Pancreas (tissue), 10 donors: ENCODE measurements around the gene GSTP1. TPM values are rescaled to one million over a fixed set of nuclear protein-coding genes. Genes with fewer than 3 reads are reported as not detected.
A peak's percentile ranks its signal among the peaks of the same experiment; 100 is the strongest.
"Not testable (repeated sequence)": the region's sequence is repeated elsewhere in the genome, so short reads cannot be mapped to it uniquely, and the experiment has no call there.

Experiments
- ATAC-seq, 4 donors: fragments of 200-7000 bp; cut with Tn5 transposase; one replicate each; pipeline versions ENCODE4 v1.8.0 to v1.9.1; 2020; ENCODE audit warnings: mild to moderate bottlenecking in 4 of 4, moderate library complexity in 4 of 4
- DNase-seq, 6 donors: peaks; one replicate each; pipeline ENCODE4 v3.0.0-alpha.2; 2020
- FAIRE-seq: peaks from 2 replicates; lab custom pipeline; 2012; peaks lifted over from hg19 to GRCh38; lab: Jason Lieb, UNC
- H3K27ac ChIP-seq, 4 donors: fragments of 200-600 bp; sonication (generic); 1 replicate in 3 of 4; 2 replicates in 1 of 4; pipeline versions ENCODE4 v1.5.0 to v1.8.0; 2020
- H3K27me3 ChIP-seq, 4 donors: fragments of 200-600 bp; one replicate each; pipeline ENCODE4 v1.8.0; 2021
- H3K36me3 ChIP-seq, 3 donors: fragments of 200-600 bp; sonication (generic) in 1 of 3; one replicate each; pipeline versions ENCODE4 v1.5.0 to v1.8.0; 2020 to 2021
- H3K4me1 ChIP-seq, 3 donors: fragments of 200-600 bp; one replicate each; pipeline ENCODE4 v1.8.0; 2021
- H3K4me3 ChIP-seq, 4 donors: fragments of 200-600 bp; sonication (generic) in 2 of 4; one replicate each; pipeline versions ENCODE4 v1.5.0 to v1.8.0; 2020 to 2021
- H3K9me3 ChIP-seq, 4 donors: fragments of 200-600 bp; one replicate each; pipeline ENCODE4 v1.8.0; 2021
- WGBS, 2 donors: extraction: QIAGEN DNeasy Blood & Tissue Kit; methylation state at CpG; one replicate each; pipeline ENCODE4 v1.1.7; 2013; 5-methylcytosine and 5-hydroxymethylcytosine counted together
- intact Hi-C, 3 donors: fragments of 100-400 bp; cut with DNase I; formaldehyde crosslinking; loops; one replicate each; pipeline versions ENCODE4 v1.11.1 to v1.14.2; 2022
- polyA plus RNA-seq, 2 donors: library from polyadenylated mRNA; stranded (reverse); fragments of 200-250 nt; gene quantifications; one replicate each; pipeline ENCODE4 v1.2.3, GENCODE V29; 2013
- total RNA-seq, 6 donors: library from RNA; stranded (reverse); fragmentation: NEBNext Ultra II Directional in 4 of 6; extraction: Animal tissue kit (Norgen Biotek cat#: 25700) in 4 of 6; gene quantifications; one replicate each; pipeline versions ENCODE4 v1.2.1 to v1.2.4, GENCODE V29; 2021 to 2023
- TF ChIP-seq, protein P1 (sequence below), 4 donors: fragments of 200-600 bp; sonication (generic) in 3 of 4; IDR thresholded peaks; one replicate each; pipeline versions ENCODE4 v1.5.0 to v1.8.0; 2021; ENCODE audit warnings: antibody characterized with exemption in 4 of 4
- donor health status: healthy with polysubstance abuse.
- donor health status: DM: no; HTN: no; CAD: no; lungs with moderate emphysema.
- donor health status: DM: no; HTN: no; CAD: no.
- donor health status: control.
- donor health status: control.
- donor health status: Bipolar disorder and iron deficiency.
- donor health status: DM: yes; HTN: yes; CAD: no.
- donor health status: DM: no; HTN: no; CAD: no.
- donor health status: DM: no; HTN: no; CAD: no.
- donor health status: DM: yes; HTN: yes; CAD: no.

Gene GSTP1
- total and polyA plus RNA-seq, 8 donors, result 169 to 350 (median 240) TPM

DNA sequence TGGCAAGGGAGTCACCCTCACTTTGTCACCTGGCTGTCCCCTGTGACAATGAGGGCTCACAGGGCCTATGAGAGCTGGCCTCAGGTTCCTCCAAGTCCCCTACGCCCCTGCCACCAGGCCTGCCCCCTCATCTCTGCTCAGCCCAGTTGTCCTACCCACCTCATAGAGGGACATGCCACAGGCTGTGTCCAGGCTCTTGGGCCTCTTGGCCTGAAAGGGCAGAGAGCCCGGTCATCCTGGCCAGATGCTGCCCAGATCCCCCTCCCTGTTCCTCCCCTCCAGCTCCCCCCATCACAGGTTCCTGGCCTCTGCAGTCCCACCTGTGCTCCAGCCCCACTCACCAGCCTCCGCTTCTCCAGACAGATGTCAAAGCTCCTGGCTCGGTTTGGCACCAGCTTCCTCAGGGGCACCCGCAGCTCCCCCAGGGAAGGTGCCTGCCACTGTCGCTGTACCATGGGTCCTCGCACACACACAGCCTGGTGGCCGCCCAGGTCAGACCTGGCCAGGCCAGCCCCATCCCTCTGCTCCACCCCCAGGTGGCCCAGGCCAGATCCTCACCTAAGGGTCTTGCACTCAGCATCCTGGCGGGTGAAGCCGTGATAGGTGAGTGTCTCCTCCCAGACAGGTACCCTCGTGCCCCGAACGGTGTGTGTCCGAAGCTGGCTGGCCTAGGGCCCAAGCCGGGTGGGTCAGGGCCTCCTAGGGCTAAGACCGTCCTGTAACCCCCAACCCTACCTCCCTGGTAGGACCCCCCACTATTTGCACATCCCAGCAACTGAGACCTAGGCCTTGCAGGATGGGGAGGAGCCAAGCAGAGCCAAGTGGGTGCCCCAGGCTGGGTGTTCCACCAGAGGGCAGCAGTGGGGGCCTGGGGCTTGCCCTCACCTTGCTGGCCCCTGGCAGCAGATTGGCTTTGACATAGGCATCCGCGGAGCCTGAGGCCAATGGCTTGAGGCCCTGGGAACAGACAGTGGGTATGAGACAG lies 31.4 kb downstream of the GSTP1 start:
- Histone ChIP-seq H3K9me3 (no peaks in the 10 kb centered on the region), H3K27ac (peak overlapping the region; percentile 49 to 83 (median 70)), H3K27me3 (no peaks in the 10 kb centered on the region), H3K36me3 (peaks cover 4 to 17% (median 14%) of the 10 kb centered on the region in 3 donors), H3K4me1 (no peaks in the 10 kb centered on the region), H3K4me3 (no peak overlapping the region)
- TF ChIP-seq, protein P1, sequence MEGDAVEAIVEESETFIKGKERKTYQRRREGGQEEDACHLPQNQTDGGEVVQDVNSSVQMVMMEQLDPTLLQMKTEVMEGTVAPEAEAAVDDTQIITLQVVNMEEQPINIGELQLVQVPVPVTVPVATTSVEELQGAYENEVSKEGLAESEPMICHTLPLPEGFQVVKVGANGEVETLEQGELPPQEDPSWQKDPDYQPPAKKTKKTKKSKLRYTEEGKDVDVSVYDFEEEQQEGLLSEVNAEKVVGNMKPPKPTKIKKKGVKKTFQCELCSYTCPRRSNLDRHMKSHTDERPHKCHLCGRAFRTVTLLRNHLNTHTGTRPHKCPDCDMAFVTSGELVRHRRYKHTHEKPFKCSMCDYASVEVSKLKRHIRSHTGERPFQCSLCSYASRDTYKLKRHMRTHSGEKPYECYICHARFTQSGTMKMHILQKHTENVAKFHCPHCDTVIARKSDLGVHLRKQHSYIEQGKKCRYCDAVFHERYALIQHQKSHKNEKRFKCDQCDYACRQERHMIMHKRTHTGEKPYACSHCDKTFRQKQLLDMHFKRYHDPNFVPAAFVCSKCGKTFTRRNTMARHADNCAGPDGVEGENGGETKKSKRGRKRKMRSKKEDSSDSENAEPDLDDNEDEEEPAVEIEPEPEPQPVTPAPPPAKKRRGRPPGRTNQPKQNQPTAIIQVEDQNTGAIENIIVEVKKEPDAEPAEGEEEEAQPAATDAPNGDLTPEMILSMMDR (IDR thresholded peaks at IDR 0.05), result peak; percentile 35 to 48 (median 45)
- DNase-seq (peak in 5 of 6 donors; percentile 37 to 87 (median 81)), ATAC-seq (peak; percentile 60 to 80 (median 78)), FAIRE-seq (no peak)
- intact Hi-C loops, result no loop called here
- whole genome bisulfite sequencing, 2 donors, result 77 to 78% methylated on average over 18 of the region's 18 CpGs

GRCh38 chr11:67615728-67616430 lies 32.3 kb downstream of the GSTP1 start:
- no peaks in the 10 kb centered on the region for H3K9me3 ChIP-seq
- H3K27ac ChIP-seq, result no peak overlapping the region
- peaks cover 0 to 8% (median 6%) of the 10 kb centered on the region in 3 donors for H3K36me3 ChIP-seq
- WGBS, 2 donors, result 30 to 39% methylated on average over 26 to 34 of the region's 34 CpGs
- no peaks in the 10 kb centered on the region for H3K4me1 ChIP-seq
- intact Hi-C loops, result no loop called here
- peak in 3 of 6 donors; percentile 4 to 64 (median 36) for DNase-seq
- TF ChIP-seq, protein P1 (IDR thresholded peaks at IDR 0.05), result no peak
- peak in 1 of 4 donors; percentile 4 for ATAC-seq
- H3K27me3 ChIP-seq, result no peaks in the 10 kb centered on the region
- no peak overlapping the region for H3K4me3 ChIP-seq
- FAIRE-seq, result no peak

GRCh38 chr11:67616431-67617242 lies 33.0 kb downstream of the GSTP1 start:
- no peak overlapping the region for H3K27ac ChIP-seq
- H3K9me3 ChIP-seq, result no peaks in the 10 kb centered on the region
- H3K27me3 ChIP-seq, result no peaks in the 10 kb centered on the region
- no peak for FAIRE-seq
- intact Hi-C loops, result no loop called here
- H3K36me3 ChIP-seq, result peaks cover 0 to 6% (median 0%) of the 10 kb centered on the region in 3 donors
- H3K4me3 ChIP-seq, result no peak overlapping the region
- no peak for ATAC-seq
- H3K4me1 ChIP-seq, result no peaks in the 10 kb centered on the region
- 41 to 50% methylated on average over 11 of the region's 11 CpGs for WGBS, 2 donors
- peak in 1 of 6 donors; percentile 58 for DNase-seq
- TF ChIP-seq, protein P1 (IDR thresholded peaks at IDR 0.05), result no peak

- Histone ChIP-seq H3K27me3 (no peaks in the 10 kb centered on the region), H3K27ac (no peak overlapping the region), H3K4me1 (no peaks in the 10 kb centered on the region), H3K36me3 (no peaks in the 10 kb centered on the region), H3K4me3 (no peak overlapping the region), H3K9me3 (no peaks in the 10 kb centered on the region)
- WGBS, 2 donors, result 72 to 79% methylated on average over 7 of the region's 7 CpGs
- ATAC-seq (no peak), FAIRE-seq (no peak), DNase-seq (no peak)
- intact Hi-C loops, result no loop called here
- TF ChIP-seq, protein P1 (IDR thresholded peaks at IDR 0.05), result no peak
These were observed 33.8 kb downstream of the GSTP1 start for GRCh38 chr11:67617243-67617953.

DNA sequence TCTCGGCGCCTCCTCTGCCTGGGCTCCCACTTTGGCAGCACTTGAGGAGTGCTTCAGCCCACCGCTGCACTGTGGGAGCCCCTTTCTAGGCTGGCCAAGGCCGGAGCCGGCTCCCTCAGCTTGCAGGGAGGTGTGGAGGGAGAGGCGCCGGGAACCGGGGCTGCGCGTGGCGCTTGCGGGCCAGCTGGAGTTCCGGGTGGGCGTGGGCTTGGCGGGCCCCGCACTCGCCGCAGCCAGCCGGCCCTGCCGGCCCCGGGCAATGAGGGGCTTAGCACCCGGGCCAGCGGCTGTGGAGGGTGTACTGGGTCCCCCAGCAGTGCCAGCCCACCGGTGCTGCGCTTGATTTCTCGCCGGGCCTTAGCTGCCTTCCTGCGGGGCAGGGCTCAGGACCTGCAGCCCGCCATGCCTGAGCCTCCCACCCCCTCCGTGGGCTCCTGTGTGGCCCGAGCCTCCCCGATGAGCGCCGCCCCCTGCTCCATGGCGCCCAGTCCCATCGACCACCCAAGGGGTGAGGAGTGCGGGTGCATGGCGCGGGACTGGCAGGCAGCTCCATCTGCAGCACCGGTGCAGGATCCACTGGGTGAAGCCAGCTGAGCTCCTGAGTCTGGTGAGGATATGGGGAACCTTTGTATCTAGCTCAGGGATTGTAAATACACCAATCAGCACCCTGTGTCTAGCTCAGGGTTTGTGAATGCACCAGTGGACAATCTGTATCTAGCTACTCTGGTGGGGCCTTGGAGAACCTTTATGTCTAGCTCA lies 35.5 kb downstream of the GSTP1 start:
- intact Hi-C loops, FAIRE-seq: not testable (repeated sequence)

More for the DNA sequence above, 35.5 kb downstream of the GSTP1 start:
- not testable (repeated sequence) for H3K27ac ChIP-seq, H3K4me3 ChIP-seq, H3K27me3 ChIP-seq, H3K36me3 ChIP-seq, H3K9me3 ChIP-seq, ATAC-seq, H3K4me1 ChIP-seq
- WGBS, 2 donors, result 90 to 92% methylated on average over 34 to 40 of the region's 40 CpGs
- peak in 1 of 6 donors; percentile 49 for DNase-seq
